HL-60 (cell line): ENCODE data around the gene ANKS1A.

Experiments used
- GABPA ChIP-seq: IDR thresholded peaks from 2 replicates; pipeline ENCODE4 v1.6.1; 2012; ENCODE audit warnings: low read depth
- POLR2AphosphoS5 ChIP-seq: IDR thresholded peaks from 2 replicates; pipeline ENCODE4 v1.6.1; 2012; ENCODE audit warnings: low read depth
- TF ChIP-seq, protein P1 (sequence below): IDR thresholded peaks from one replicate; pipeline ENCODE4 v1.5.1; 2011; ENCODE audit warnings: low read length, control low read depth, inconsistent platforms; ENCODE audit not compliant: insufficient read depth

DNA sequence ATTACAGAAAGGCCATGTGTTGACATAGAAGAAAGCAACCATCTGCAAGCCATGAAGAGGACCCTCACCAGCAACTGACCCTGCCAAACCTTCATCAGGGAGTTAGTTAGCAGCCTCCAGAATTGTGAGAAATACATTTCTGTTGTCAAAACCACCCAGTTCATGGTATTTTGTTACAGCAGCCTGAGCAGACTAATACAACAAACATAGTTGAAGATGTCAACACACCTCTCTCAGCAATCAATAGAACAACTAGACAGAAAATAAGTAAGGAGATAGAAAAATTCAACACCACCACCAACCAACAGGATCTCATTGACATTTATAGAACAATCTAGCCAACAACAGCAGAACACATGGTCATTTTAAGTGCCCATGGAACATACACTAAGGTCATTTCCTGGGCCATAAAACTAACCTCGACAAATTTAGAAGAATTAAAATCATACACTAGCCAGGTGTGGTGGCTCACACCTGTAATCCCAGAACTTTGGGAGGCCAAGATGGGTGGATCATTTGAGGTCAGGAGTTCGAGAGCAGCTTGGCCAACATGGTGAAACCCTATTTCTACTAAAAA, 219.3 kb downstream of the ANKS1A start:
- TF ChIP-seq, protein P1, sequence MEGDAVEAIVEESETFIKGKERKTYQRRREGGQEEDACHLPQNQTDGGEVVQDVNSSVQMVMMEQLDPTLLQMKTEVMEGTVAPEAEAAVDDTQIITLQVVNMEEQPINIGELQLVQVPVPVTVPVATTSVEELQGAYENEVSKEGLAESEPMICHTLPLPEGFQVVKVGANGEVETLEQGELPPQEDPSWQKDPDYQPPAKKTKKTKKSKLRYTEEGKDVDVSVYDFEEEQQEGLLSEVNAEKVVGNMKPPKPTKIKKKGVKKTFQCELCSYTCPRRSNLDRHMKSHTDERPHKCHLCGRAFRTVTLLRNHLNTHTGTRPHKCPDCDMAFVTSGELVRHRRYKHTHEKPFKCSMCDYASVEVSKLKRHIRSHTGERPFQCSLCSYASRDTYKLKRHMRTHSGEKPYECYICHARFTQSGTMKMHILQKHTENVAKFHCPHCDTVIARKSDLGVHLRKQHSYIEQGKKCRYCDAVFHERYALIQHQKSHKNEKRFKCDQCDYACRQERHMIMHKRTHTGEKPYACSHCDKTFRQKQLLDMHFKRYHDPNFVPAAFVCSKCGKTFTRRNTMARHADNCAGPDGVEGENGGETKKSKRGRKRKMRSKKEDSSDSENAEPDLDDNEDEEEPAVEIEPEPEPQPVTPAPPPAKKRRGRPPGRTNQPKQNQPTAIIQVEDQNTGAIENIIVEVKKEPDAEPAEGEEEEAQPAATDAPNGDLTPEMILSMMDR = no peak
- TF ChIP-seq GABPA (no peak), POLR2AphosphoS5 (no peak)
